HCT116 (cell line): Measurements from ENCODE around the gene CA12. TPM values are rescaled to one million over a fixed set of nuclear protein-coding genes. Genes with fewer than 3 reads are reported as not detected.

ENCODE experiments used
- ATAC-seq: fragments of 200-7000 bp; cut with Tn5 transposase; 2 replicates; pipeline ENCODE4 v1.9.1; 2020; ENCODE audit warnings: mild to moderate bottlenecking, moderate library complexity
- BruUV-seq: library from RNA; stranded (reverse); fragments of 400-500 nt; replicated peaks from 2 replicates; lab custom pipeline; 2021; lab: Mats Ljungman, UMichigan
- CTCF ChIA-PET: fragments of 300-600 bp; sonication (Branson Sonifier 250); formaldehyde crosslinking; loops from one replicate; lab custom pipeline; 2021; ENCODE audit warnings: antibody characterized with exemption; lab: Charles Lee
- POLR2A ChIA-PET: fragments of 300-600, 350-600 bp; sonication (Branson Sonifier 250); formaldehyde crosslinking; loops from one replicate; lab custom pipeline; 2021; ENCODE audit warnings: antibody characterized with exemption; lab: Charles Lee
- RAD21 ChIA-PET, 2 experiments: fragments of 300-600 bp; sonication (Branson Sonifier 250); formaldehyde crosslinking; loops; one replicate each; lab custom pipeline; 2023; ENCODE audit warnings: low total read pairs in 2 of 2; ENCODE audit not compliant: uncharacterized antibody in 2 of 2, unreplicated experiment in 2 of 2, low non-redundant PET in 1 of 2; lab: Charles Lee
- DNase-seq: peaks from one replicate; pipeline ENCODE4 v3.0.0-alpha.2; 2010; ENCODE audit warnings: low read depth, low spot score
- H2AFZ ChIP-seq: fragments of 200-600 bp; shearing (Covaris generic), sonication (generic); 2 replicates; pipeline ENCODE4 v1.6.1; 2017; ENCODE audit warnings: low read depth, mixed run types, mixed read lengths, antibody characterized with exemption, low read length; ENCODE audit not compliant: poor library complexity, severe bottlenecking
- H3K27ac ChIP-seq: 2 replicates; pipeline ENCODE4 v1.5.1; 2012; ENCODE audit warnings: low read depth, low read length
- H3K27me3 ChIP-seq: fragments of 200-600 bp; sonication (generic); 2 replicates; pipeline ENCODE4 v1.6.1; 2016; ENCODE audit warnings: mixed run types, low read length, mixed read lengths; ENCODE audit not compliant: insufficient read depth
- H3K36me3 ChIP-seq, 2 experiments: fragments of 200-500 bp in 1 of 2; fragments of 200-600 bp in 1 of 2; sonication (Bioruptor generic) in 1 of 2; sonication (generic) in 1 of 2; 2 replicates each; pipeline versions ENCODE4 v1.5.1 to v1.6.1; 2014 to 2016; ENCODE audit warnings: low read length in 2 of 2, inconsistent platforms in 1 of 2, mixed read lengths in 1 of 2, mixed run types in 1 of 2; ENCODE audit not compliant: insufficient read depth in 2 of 2, control insufficient read depth in 1 of 2
- H3K4me1 ChIP-seq, 2 experiments: fragments of 200-600 bp in 1 of 2; sonication (generic) in 1 of 2; 2 replicates each; pipeline versions ENCODE4 v1.5.1 to v1.6.1; 2012 to 2017; ENCODE audit warnings: low read length in 2 of 2, inconsistent platforms in 1 of 2, mild to moderate bottlenecking in 1 of 2, mixed read lengths in 1 of 2, mixed run types in 1 of 2, moderate library complexity in 1 of 2; ENCODE audit not compliant: insufficient read depth in 2 of 2, control insufficient read depth in 1 of 2
- H3K4me2 ChIP-seq: fragments of 200-600 bp; sonication (generic); 2 replicates; pipeline ENCODE4 v1.6.1; 2017; ENCODE audit warnings: mixed run types, low read length, mixed read lengths
- H3K4me3 ChIP-seq, 2 experiments: fragments of 200-600 bp in 1 of 2; sonication (generic) in 1 of 2; replicated peaks in 1 of 2; 2 replicates each; pipeline ENCODE4 v1.5.1; 2011 to 2016; ENCODE audit warnings: low read length in 2 of 2, control low read depth in 1 of 2, low read depth in 1 of 2, mild to moderate bottlenecking in 1 of 2, mixed read lengths in 1 of 2, mixed run types in 1 of 2
- H3K79me2 ChIP-seq: fragments of 200-600 bp; sonication (generic); 2 replicates; pipeline ENCODE4 v1.6.1; 2017; ENCODE audit warnings: mild to moderate bottlenecking, mixed run types, low read length, moderate library complexity, mixed read lengths; ENCODE audit not compliant: insufficient read depth
- H3K9ac ChIP-seq: fragments of 200-600 bp; sonication (generic); 2 replicates; pipeline ENCODE4 v1.6.1; 2016; ENCODE audit warnings: low read length, mixed read lengths
- H3K9me2 ChIP-seq: fragments of 200-600 bp; sonication (generic), shearing (Covaris generic); 2 replicates; pipeline ENCODE4 v1.6.1; 2017; ENCODE audit warnings: mixed run types, mild to moderate bottlenecking, moderate library complexity; ENCODE audit not compliant: insufficient read depth
- H3K9me3 ChIP-seq, 2 experiments: fragments of 200-500 bp in 1 of 2; fragments of 200-600 bp in 1 of 2; sonication (Bioruptor generic) in 1 of 2; sonication (generic) in 1 of 2; 2 replicates each; pipeline ENCODE4 v1.6.1; 2014 to 2017; ENCODE audit warnings: low read length in 2 of 2, mixed read lengths in 2 of 2, inconsistent platforms in 1 of 2, low read depth in 1 of 2, mild to moderate bottlenecking in 1 of 2, mixed run types in 1 of 2, moderate library complexity in 1 of 2; ENCODE audit not compliant: control insufficient read depth in 1 of 2, insufficient read depth in 1 of 2
- H4K20me1 ChIP-seq: fragments of 200-600 bp; sonication (generic), shearing (Covaris generic); 2 replicates; pipeline ENCODE4 v1.6.1; 2017; ENCODE audit warnings: mixed run types, mild to moderate bottlenecking, moderate library complexity; ENCODE audit not compliant: insufficient read depth
- ATF3 ChIP-seq: IDR thresholded peaks from 2 replicates; pipeline ENCODE4 v1.6.1; 2012
- CBX3 ChIP-seq: IDR thresholded peaks from 2 replicates; pipeline ENCODE4 v1.6.1; 2012; ENCODE audit warnings: low read depth
- CEBPB ChIP-seq: IDR thresholded peaks from 2 replicates; pipeline ENCODE4 v1.6.1; 2012; ENCODE audit warnings: low read depth
- CTCF ChIP-seq, 3 experiments: fragments of 200-600 bp in 1 of 3; sonication (generic) in 1 of 3; IDR thresholded peaks in 2 of 3; conservative IDR thresholded peaks in 1 of 3; 2 replicates each; pipeline ENCODE4 v1.5.1; 2012 to 2017; ENCODE audit warnings: low read depth in 2 of 3, low read length in 2 of 3, antibody characterized with exemption in 1 of 3, borderline replicate concordance in 1 of 3, control low read depth in 1 of 3, mild to moderate bottlenecking in 1 of 3, mixed read lengths in 1 of 3, mixed run types in 1 of 3, moderate library complexity in 1 of 3; ENCODE audit not compliant: insufficient read depth in 1 of 3
- ELF1 ChIP-seq: IDR thresholded peaks from 2 replicates; pipeline ENCODE4 v1.6.1; 2012; ENCODE audit warnings: low read depth, borderline replicate concordance
- EZH2 ChIP-seq: fragments of 200-600 bp; sonication (generic); IDR thresholded peaks from 2 replicates; pipeline ENCODE4 v1.6.1; 2017; ENCODE audit warnings: antibody characterized with exemption, mixed run types
- EZH2phosphoT487 ChIP-seq: fragments of 200-600 bp; IDR thresholded peaks from 2 replicates; pipeline ENCODE4 v1.6.1; 2018; ENCODE audit warnings: antibody characterized with exemption, borderline replicate concordance
- MAX ChIP-seq: IDR thresholded peaks from 2 replicates; pipeline ENCODE4 v1.6.1; 2012
- POLR2AphosphoS5 ChIP-seq: IDR thresholded peaks from 2 replicates; pipeline ENCODE4 v1.6.1; 2011; ENCODE audit warnings: mild to moderate bottlenecking, low read depth, low read length, moderate library complexity
- RAD21 ChIP-seq: IDR thresholded peaks from 2 replicates; pipeline ENCODE4 v1.6.1; 2012; ENCODE audit warnings: low read depth, mild to moderate bottlenecking
- REST ChIP-seq: IDR thresholded peaks from 2 replicates; pipeline ENCODE4 v1.6.1; 2012; ENCODE audit warnings: low read depth
- SIN3A ChIP-seq: IDR thresholded peaks from 2 replicates; pipeline ENCODE4 v1.6.1; 2012; ENCODE audit warnings: low read depth
- SP1 ChIP-seq: IDR thresholded peaks from 2 replicates; pipeline ENCODE4 v1.6.1; 2012; ENCODE audit warnings: low read depth
- SRF ChIP-seq: IDR thresholded peaks from 2 replicates; pipeline ENCODE4 v1.6.1; 2012; ENCODE audit warnings: low read depth
- TCF7L2 ChIP-seq: IDR thresholded peaks from 2 replicates; pipeline ENCODE4 v1.7.0; 2011; ENCODE audit warnings: borderline replicate concordance, inconsistent platforms; ENCODE audit not compliant: insufficient read depth, insufficient read length; ENCODE audit errors: extremely low read depth
- YY1 ChIP-seq: IDR thresholded peaks from 2 replicates; pipeline ENCODE4 v1.6.1; 2011; ENCODE audit warnings: low read length, low read depth, moderate library complexity, mild to moderate bottlenecking; ENCODE audit not compliant: insufficient replicate concordance; ENCODE audit errors: extremely low read depth
- ZFX ChIP-seq: fragments of 450-650 bp; IDR thresholded peaks from 2 replicates; pipeline ENCODE4 v1.6.1; 2017
- ZNF274 ChIP-seq: fragments of 200-500 bp; sonication (Bioruptor generic); IDR thresholded peaks from 2 replicates; pipeline ENCODE4 v1.6.1; 2014; ENCODE audit warnings: mild to moderate bottlenecking, low read depth, low read length, inconsistent platforms
- intact Hi-C: fragments of 100-400 bp; cut with micrococcal nuclease; formaldehyde crosslinking; loops from 2 replicates; pipeline ENCODE4 v1.10.0; 2022
- total RNA-seq: library from RNA; stranded (reverse); gene quantifications from one replicate; pipeline ENCODE4 v1.2.1, GENCODE V29; 2021; ENCODE audit not compliant: unreplicated experiment

CA12 gene
- total RNA-seq, 1 experiment from 2014 or later = 1.8 TPM

GRCh38 chr15:63422891-63423590 is 41.4 kb upstream of the CA12 start:
- no peaks in the 10 kb centered on the region for H3K9me2 ChIP-seq
- no peaks in the 10 kb centered on the region for H3K27me3 ChIP-seq
- CTCF ChIA-PET = interaction anchor here (1.5 kb wide), 1 partner anchor 20 kb away, joined by 4 read pairs; no protein-coding TSS in a partner anchor
- DNase-seq (no peak), ATAC-seq (no peak)
- no peaks in the 10 kb centered on the region for H3K4me1 ChIP-seq
- POLR2A ChIA-PET = no interaction called here
- no peaks in the 10 kb centered on the region for H3K79me2 ChIP-seq
- H3K36me3 ChIP-seq = no peaks in the 10 kb centered on the region
- H3K4me3 ChIP-seq = no peak overlapping the region
- H3K9ac ChIP-seq = no peak overlapping the region
- H3K27ac ChIP-seq = no peak overlapping the region
- TF ChIP-seq CTCF (IDR thresholded peaks at IDR 0.05 in 2 of 3, conservative IDR thresholded peaks at IDR 0.05 in 1 of 3; ENCODE audit: borderline replicate concordance in 1 of 3, insufficient read depth in 1 of 3, low read depth in 2 of 3, low read length in 2 of 3) (no peak), MAX (no peak), ZFX (no peak), CEBPB (no peak), POLR2AphosphoS5 (no peak), ZNF274 (no peak), CBX3 (no peak), ATF3 (no peak), RAD21 (no peak), SIN3A (no peak), EZH2 (no peak), YY1 (no peak), SP1 (no peak), EZH2phosphoT487 (no peak), ELF1 (no peak), REST (no peak), SRF (no peak), TCF7L2 (no peak)
- H2AFZ ChIP-seq = no peak overlapping the region
- no peaks in the 10 kb centered on the region for H4K20me1 ChIP-seq
- no peaks in the 10 kb centered on the region for H3K9me3 ChIP-seq
- no peak overlapping the region for H3K4me2 ChIP-seq
- RAD21 ChIA-PET = no interaction called here
- intact Hi-C loops = no loop called here
- no TSS peak for BruUV-seq
